HG02571 (cell line): Measurements from ENCODE around the gene PCDHB5.
"Not testable (repeated sequence)": the region's sequence is repeated elsewhere in the genome, so short reads cannot be mapped to it uniquely, and the experiment has no call there.

ENCODE experiments used
- ATAC-seq: cut with Tn5 transposase; IDR thresholded peaks from one replicate; pipeline ENCODE4 v1.9.1; 2021; ENCODE audit warnings: mild to moderate bottlenecking, moderate library complexity; ENCODE audit not compliant: unreplicated experiment

The PCDHB5 gene

DNA sequence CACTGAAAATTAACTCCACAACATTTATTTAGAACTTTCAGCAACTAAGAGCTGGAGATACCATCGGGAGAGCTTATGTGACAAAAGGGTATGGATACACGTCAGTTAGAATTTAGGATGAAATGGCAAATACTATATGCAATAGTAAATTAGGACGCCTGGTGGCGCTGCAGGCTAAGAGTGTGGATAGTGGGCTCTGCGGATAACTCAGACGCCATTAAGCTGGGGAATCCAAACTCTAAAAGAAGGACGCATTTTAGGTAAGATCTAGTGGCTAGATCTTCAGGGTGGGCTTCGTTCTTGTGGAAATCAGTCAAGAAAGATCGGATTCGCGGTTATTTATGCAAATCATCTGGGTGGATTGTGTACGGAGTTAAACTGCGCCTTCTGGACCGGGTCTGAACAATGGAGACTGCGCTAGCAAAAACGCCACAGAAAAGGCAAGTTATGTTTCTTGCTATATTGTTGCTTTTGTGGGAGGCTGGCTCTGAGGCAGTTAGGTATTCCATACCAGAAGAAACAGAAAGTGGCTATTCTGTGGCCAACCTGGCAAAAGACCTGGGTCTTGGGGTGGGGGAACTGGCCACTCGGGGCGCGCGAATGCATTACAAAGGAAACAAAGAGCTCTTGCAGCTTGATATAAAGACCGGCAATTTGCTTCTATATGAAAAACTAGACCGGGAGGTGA is at the start of gene PCDHB5:
Gene PCDHB5, plus strand, starts transcription at position 177 of the 688 bp plus-strand sequence. Its CDS starts 229 bp downstream, at position 406.
- no peak for ATAC-seq

DNA sequence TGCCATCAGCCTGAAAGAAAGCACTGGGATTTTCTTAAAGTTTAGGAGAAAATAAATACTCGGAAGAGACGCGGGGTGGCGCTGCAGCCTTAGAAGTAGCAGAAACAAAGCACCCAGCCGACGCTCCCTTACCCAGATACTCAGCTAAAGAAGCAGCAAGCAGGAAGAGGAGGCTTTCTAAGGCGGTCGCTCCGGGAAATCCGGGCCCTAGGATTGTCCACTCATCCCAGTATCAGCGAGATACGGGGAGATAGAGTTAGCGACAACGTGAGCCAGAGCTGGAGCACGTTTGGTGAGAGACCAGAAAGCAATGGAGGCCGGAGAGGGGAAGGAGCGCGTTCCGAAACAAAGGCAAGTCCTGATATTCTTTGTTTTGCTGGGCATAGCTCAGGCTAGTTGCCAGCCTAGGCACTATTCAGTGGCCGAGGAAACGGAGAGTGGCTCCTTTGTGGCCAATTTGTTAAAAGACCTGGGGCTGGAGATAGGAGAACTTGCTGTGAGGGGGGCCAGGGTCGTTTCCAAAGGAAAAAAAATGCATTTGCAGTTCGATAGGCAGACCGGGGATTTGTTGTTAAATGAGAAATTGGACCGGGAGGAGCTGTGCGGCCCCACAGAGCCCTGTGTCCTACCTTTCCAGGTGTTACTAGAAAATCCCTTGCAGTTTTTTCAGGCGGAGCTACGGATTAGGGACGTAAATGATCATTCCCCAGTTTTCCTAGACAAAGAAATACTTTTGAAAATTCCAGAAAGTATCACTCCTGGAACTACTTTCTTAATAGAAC is 40.3 kb upstream of the PCDHB5 start, which contains the start of gene PCDHB2:
Gene PCDHB2, plus strand, starts transcription at position 135 of the 782 bp plus-strand sequence. Its CDS starts 176 bp downstream, at position 311.
- no peak for ATAC-seq

DNA sequence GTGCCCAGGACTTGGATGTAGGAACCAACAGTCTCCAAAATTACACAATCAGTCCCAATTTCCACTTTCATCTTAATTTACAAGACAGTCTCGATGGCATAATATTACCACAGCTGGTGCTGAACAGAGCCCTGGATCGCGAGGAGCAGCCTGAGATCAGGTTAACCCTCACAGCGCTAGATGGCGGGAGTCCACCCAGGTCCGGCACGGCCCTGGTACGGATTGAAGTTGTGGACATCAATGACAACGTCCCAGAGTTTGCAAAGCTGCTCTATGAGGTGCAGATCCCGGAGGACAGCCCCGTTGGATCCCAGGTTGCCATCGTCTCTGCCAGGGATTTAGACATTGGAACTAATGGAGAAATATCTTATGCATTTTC is 39.8 kb upstream of the PCDHB5 start:
- no peak for ATAC-seq

DNA sequence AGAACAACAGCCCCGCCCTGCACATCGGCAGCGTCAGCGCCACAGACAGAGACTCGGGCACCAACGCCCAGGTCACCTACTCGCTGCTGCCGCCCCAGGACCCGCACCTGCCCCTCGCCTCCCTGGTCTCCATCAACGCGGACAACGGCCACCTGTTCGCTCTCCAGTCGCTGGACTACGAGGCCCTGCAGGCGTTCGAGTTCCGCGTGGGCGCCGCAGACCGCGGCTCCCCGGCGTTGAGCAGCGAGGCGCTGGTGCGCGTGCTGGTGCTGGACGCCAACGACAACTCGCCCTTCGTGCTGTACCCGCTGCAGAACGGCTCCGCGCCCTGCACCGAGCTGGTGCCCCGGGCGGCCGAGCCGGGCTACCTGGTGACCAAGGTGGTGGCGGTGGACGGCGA is 38.8 kb upstream of the PCDHB5 start:
- ATAC-seq = not testable (repeated sequence)

DNA sequence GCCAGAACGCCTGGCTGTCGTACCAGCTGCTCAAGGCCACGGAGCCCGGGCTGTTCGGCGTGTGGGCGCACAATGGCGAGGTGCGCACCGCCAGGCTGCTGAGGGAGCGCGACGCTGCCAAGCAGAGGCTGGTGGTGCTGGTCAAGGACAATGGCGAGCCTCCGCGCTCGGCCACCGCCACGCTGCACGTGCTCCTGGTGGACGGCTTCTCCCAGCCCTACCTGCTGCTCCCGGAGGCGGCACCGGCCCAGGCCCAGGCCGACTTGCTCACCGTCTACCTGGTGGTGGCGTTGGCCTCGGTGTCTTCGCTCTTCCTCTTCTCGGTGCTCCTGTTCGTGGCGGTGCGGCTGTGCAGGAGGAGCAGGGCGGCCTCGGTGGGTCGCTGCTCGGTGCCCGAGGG is 38.4 kb upstream of the PCDHB5 start:
- ATAC-seq = not testable (repeated sequence)

DNA sequence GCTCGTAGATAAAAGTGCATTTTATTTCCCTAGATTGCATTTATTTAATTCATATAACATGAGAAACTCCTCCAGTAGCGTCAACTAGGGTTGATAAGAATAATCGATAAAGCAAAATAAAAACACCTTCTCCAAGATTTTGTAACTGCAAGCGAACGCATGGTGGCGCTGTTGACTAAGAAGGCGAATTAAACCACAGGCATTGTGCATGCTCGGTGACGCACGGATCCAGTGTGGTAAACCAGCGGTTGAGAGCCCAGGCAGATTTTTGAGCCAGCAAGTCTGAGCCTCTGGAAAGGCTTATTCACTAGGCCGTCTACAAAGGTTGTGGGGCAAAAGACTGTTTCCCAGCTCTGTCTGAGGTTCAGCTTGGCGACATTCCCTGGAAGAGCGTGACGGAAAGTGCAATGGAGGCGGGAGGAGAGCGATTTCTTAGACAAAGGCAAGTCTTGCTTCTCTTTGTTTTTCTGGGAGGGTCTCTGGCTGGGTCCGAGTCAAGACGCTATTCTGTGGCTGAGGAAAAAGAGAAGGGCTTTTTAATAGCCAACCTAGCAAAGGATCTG is 34.7 kb upstream of the PCDHB5 start, which contains the start of gene PCDHB3:
Gene PCDHB3, plus strand, starts transcription at position 231 of the 563 bp plus-strand sequence. Its CDS starts 177 bp downstream, at position 408.
- ATAC-seq = no peak

DNA sequence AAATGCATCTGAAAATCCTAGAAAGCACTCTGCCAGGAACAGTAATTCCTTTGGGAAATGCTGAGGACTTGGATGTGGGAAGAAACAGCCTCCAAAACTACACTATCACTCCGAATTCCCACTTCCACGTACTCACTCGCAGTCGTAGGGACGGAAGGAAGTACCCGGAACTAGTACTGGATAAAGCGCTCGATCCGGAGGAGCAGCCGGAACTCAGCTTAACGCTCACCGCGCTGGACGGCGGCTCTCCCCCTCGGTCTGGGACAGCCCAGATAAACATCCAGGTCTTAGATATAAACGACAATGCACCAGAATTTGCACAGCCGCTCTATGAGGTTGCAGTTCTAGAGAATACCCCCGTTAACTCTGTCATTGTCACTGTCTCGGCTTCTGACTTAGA is 33.9 kb upstream of the PCDHB5 start:
- ATAC-seq = no peak

DNA sequence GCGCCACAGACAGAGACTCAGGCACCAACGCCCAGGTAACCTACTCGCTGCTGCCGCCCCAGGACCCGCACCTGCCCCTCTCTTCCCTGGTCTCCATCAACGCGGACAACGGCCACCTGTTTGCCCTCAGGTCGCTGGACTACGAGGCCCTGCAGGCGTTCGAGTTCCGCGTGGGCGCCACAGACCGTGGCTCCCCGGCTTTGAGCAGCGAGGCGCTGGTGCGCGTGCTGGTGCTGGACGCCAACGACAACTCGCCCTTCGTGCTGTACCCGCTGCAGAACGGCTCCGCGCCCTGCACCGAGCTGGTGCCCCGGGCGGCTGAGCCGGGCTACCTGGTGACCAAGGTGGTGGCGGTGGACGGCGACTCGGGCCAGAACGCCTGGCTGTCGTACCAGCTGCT is 32.9 kb upstream of the PCDHB5 start:
- not testable (repeated sequence) for ATAC-seq

DNA sequence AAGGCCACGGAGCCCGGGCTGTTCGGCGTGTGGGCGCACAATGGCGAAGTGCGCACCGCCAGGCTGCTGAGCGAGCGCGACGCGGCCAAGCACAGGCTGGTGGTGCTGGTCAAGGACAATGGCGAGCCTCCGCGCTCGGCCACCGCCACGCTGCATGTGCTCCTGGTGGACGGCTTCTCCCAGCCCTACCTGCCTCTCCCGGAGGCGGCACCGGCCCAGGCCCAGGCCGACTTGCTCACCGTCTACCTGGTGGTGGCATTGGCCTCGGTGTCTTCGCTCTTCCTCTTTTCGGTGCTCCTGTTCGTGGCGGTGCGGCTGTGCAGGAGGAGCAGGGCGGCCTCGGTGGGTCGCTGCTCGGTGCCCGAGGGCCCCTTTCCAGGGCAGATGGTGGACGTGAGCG is 32.5 kb upstream of the PCDHB5 start:
- not testable (repeated sequence) for ATAC-seq

DNA sequence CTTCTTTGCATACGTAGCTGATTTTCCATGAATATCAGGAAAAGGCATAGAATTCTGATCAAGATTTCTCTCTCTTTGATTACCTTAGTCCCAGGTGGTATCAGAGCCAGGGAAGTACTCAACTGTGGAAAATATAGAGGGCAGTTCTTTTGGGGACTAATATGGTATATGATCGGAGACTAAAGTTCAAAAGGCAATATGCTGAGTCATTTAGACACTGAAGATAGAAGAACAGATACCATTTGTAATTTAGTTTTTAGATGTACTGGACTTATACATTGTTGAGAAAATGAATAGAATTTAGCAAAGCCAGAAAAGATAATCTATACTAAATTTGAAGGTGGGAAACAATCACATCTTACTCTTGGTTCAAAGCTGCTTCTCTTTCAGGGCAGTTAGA is 29.7 kb upstream of the PCDHB5 start:
- ATAC-seq = no peak

DNA sequence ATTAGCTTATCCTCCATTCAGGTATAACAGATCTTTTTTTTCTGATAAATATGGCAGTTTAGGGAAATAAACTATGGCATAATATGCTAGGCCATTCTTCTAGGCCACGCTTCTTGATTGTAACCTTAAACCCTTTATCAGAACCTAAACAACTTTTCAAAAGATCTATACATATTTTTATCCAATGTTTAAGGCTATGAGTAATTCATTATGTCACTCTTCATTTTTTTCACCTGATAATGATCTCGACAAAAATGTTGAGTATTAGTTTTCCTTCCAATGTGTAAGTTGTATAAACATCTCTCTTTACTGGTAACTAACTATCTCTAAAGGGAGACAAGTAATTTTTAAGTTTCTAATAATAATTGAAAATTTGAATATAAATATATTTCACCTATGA is 15.8 kb upstream of the PCDHB5 start:
- ATAC-seq = no peak

DNA sequence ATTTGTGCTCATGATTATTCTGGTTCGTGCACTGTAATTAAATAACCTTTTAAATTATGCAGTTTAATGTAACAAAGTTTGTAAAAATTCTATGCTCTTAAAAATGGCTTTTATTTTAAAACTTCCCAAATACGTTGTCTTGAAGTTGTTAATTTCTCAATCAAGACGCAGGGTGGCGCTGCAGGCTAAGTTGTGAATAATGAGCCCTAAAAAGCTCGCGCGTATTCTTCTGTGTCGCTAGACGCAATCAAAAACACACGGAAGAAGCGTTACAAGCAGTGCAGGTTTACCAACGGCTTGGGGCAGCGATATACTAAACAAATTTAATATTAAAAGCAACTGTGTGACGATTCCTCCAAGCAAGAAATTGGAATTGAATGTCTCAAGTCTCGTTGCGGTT is 13.4 kb upstream of the PCDHB5 start, which contains the start of gene PCDHB4:
Gene PCDHB4, plus strand, starts transcription at position 256 of the 400 bp plus-strand sequence. CDS start 181 bp downstream, outside the sequence.
- no peak for ATAC-seq

DNA sequence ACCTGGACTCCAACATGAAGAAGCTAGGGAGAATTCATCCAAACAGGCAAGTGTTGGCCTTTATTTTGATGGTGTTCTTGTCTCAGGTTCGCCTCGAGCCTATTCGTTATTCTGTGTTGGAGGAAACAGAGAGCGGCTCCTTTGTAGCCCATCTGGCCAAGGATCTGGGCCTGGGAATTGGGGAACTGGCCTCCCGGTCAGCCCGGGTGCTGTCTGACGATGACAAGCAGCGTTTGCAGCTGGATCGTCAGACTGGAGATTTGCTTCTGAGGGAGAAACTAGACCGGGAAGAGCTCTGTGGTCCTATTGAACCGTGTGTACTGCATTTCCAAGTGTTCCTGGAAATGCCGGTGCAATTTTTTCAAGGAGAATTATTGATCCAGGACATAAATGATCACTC is 13.0 kb upstream of the PCDHB5 start:
- no peak for ATAC-seq

DNA sequence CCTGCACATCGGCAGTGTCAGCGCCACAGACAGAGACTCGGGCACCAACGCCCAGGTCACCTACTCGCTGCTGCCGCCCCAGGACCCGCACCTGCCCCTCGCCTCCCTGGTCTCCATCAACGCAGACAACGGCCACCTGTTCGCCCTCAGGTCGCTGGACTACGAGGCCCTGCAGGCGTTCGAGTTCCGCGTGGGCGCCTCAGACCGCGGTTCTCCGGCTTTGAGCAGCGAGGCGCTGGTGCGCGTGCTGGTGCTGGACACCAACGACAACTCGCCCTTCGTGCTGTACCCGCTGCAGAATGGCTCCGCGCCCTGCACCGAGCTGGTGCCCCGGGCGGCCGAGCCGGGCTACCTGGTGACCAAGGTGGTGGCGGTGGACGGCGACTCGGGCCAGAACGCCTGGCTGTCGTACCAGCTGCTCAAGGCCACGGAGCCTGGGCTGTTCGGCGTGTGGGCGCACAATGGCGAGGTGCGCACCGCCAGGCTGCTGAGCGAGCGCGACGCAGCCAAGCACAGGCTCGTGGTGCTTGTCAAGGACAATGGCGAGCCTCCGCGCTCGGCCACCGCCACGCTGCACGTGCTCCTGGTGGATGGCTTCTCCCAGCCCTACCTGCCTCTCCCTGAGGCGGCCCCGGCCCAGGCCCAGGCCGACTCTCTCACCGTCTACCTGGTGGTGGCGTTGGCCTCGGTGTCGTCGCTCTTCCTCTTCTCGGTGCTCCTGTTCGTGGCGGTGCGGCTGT is 11.4 kb upstream of the PCDHB5 start:
- ATAC-seq = not testable (repeated sequence)

DNA sequence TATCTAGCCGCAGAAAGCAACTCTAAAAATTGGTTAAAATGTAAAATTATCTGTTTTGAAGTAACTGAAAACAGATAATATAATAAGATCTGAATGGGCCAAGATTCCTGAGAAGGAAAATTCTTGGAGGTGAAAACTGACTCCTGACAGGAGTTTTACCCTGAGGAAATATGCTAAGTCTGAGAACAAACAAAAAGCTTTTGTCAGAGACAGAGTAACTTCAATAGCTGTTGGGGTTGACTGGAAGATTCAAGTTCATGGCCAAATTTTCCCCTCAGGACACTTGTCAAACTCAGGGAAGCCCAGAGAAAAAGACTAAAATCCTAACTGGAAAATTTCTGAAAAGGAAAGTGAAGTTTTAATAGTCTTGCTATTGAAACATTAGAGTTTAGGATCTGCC is 7.7 kb upstream of the PCDHB5 start:
- ATAC-seq = no peak

DNA sequence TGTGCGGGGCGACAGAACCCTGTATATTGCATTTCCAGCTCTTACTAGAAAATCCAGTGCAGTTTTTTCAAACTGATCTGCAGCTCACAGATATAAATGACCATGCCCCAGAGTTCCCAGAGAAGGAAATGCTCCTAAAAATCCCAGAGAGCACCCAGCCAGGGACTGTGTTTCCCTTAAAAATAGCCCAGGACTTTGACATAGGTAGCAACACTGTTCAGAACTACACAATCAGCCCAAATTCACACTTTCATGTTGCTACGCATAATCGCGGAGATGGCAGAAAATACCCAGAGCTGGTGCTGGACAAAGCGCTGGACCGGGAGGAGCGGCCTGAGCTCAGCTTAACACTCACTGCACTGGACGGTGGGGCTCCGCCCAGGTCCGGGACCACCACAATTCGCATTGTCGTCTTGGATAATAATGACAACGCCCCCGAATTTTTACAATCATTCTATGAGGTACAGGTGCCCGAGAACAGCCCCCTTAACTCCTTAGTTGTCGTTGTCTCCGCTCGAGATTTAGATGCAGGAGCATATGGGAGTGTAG is 786 bp downstream of the PCDHB5 start:
- ATAC-seq = no peak

DNA sequence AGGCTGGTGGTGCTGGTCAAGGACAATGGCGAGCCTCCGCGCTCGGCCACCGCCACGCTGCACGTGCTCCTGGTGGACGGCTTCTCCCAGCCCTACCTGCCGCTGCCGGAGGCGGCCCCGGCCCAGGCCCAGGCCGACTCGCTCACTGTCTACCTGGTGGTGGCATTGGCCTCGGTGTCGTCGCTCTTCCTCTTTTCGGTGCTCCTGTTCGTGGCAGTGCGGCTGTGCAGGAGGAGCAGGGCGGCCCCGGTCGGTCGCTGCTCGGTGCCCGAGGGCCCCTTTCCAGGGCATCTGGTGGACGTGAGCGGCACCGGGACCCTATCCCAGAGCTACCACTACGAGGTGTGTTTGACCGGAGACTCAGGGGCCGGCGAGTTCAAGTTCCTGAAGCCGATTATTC is 2.3 kb downstream of the PCDHB5 start:
- not testable (repeated sequence) for ATAC-seq

DNA sequence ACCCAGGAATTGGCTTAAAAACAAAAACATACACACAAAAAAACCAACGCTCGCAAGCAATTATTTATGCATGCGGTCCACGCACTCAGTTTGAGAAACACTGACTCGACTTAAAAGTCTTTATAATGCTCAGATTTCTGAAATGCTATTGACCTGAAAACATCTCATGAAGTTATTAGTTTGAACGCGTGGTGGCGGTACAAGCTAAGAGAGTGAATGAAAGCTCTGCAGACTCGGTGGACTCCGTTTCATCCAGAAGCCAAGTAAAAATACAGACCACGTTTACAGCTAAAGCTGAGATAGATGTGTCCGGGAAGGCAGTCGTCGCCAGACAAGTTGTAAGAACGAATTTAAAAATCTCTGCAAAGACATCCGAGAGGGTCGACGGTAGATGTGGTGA is 14.8 kb downstream of the PCDHB5 start, which contains the start of gene PCDHB6:
Gene PCDHB6, plus strand, starts transcription at position 246 of the 400 bp plus-strand sequence. CDS start 201 bp downstream, outside the sequence.
- ATAC-seq = no peak

DNA sequence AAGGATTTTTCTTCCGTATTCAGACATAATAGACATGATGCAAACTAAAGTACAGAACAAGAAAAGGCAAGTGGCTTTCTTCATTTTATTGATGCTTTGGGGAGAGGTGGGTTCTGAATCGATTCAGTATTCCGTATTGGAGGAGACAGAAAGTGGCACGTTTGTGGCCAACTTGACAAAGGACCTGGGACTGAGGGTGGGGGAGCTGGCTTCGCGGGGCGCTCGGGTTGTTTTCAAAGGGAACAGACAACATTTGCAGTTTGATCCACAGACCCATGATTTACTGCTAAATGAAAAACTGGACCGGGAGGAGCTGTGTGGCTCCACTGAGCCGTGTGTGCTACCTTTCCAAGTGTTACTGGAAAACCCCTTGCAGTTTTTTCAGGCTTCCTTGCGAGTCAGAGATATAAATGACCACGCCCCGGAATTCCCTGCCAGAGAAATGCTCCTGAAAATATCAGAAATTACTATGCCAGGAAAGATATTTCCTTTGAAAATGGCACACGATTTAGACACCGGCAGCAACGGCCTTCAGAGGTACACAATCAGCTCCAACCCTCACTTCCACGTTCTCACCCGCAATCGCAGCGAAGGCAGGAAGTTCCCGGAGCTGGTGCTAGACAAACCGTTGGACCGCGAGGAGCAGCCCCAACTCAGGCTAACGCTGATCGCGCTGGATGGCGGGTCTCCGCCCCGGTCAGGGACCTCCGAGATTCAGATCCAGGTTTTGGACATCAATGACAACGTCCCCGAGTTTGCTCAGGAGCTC is 15.4 kb downstream of the PCDHB5 start:
- ATAC-seq = no peak

DNA sequence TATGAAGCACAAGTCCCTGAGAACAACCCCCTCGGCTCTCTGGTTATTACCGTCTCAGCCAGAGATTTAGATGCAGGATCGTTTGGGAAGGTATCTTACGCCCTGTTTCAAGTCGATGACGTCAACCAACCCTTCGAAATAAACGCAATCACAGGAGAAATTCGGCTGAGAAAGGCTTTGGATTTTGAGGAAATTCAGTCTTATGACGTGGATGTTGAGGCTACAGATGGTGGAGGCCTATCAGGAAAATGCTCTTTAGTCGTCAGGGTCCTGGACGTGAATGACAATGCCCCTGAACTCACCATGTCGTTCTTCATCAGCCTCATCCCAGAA is 16.0 kb downstream of the PCDHB5 start:
- ATAC-seq = no peak
